Panc1 (cell line): ENCODE results near the gene QKI.

ENCODE experiments used
- POLR2AphosphoS5 ChIP-seq: IDR thresholded peaks from 2 replicates; pipeline ENCODE4 v1.6.1; 2012; ENCODE audit warnings: mild to moderate bottlenecking, low read depth, low read length, moderate library complexity
- SIN3A ChIP-seq: IDR thresholded peaks from 2 replicates; pipeline ENCODE4 v1.6.1; 2012; ENCODE audit warnings: low read depth, mild to moderate bottlenecking, low read length, moderate library complexity, borderline replicate concordance; ENCODE audit not compliant: insufficient read depth
- TCF7L2 ChIP-seq: IDR thresholded peaks from 2 replicates; pipeline ENCODE4 v1.6.1; 2011; ENCODE audit warnings: mild to moderate bottlenecking, low read depth, low read length, inconsistent platforms
- TF ChIP-seq, protein P1 (sequence below): fragments of 450-650 bp; IDR thresholded peaks from 2 replicates; pipeline ENCODE4 v1.5.1; 2017; ENCODE audit warnings: mild to moderate bottlenecking
- TF ChIP-seq, protein P2 (sequence below), 2 experiments: IDR thresholded peaks; 2 replicates each; pipeline ENCODE4 v1.6.1; 2011 to 2012; ENCODE audit warnings: low read depth in 2 of 2, control low read depth in 1 of 2, low read length in 1 of 2, mild to moderate bottlenecking in 1 of 2, moderate library complexity in 1 of 2; ENCODE audit not compliant: insufficient read depth in 1 of 2

GRCh38 chr6:163391985-163392384 lies 22.5 kb upstream of the QKI start:
- TF ChIP-seq, protein P1, sequence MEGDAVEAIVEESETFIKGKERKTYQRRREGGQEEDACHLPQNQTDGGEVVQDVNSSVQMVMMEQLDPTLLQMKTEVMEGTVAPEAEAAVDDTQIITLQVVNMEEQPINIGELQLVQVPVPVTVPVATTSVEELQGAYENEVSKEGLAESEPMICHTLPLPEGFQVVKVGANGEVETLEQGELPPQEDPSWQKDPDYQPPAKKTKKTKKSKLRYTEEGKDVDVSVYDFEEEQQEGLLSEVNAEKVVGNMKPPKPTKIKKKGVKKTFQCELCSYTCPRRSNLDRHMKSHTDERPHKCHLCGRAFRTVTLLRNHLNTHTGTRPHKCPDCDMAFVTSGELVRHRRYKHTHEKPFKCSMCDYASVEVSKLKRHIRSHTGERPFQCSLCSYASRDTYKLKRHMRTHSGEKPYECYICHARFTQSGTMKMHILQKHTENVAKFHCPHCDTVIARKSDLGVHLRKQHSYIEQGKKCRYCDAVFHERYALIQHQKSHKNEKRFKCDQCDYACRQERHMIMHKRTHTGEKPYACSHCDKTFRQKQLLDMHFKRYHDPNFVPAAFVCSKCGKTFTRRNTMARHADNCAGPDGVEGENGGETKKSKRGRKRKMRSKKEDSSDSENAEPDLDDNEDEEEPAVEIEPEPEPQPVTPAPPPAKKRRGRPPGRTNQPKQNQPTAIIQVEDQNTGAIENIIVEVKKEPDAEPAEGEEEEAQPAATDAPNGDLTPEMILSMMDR: no peak
- peak; percentile 52; the same call in 1 of the 2 replicates for TF ChIP-seq TCF7L2
- no peak for TF ChIP-seq SIN3A
- TF ChIP-seq POLR2AphosphoS5: 0 out of 2 replicates have a peak, but pooled peaks have one; percentile 39
- TF ChIP-seq, protein P2, sequence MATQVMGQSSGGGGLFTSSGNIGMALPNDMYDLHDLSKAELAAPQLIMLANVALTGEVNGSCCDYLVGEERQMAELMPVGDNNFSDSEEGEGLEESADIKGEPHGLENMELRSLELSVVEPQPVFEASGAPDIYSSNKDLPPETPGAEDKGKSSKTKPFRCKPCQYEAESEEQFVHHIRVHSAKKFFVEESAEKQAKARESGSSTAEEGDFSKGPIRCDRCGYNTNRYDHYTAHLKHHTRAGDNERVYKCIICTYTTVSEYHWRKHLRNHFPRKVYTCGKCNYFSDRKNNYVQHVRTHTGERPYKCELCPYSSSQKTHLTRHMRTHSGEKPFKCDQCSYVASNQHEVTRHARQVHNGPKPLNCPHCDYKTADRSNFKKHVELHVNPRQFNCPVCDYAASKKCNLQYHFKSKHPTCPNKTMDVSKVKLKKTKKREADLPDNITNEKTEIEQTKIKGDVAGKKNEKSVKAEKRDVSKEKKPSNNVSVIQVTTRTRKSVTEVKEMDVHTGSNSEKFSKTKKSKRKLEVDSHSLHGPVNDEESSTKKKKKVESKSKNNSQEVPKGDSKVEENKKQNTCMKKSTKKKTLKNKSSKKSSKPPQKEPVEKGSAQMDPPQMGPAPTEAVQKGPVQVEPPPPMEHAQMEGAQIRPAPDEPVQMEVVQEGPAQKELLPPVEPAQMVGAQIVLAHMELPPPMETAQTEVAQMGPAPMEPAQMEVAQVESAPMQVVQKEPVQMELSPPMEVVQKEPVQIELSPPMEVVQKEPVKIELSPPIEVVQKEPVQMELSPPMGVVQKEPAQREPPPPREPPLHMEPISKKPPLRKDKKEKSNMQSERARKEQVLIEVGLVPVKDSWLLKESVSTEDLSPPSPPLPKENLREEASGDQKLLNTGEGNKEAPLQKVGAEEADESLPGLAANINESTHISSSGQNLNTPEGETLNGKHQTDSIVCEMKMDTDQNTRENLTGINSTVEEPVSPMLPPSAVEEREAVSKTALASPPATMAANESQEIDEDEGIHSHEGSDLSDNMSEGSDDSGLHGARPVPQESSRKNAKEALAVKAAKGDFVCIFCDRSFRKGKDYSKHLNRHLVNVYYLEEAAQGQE (IDR thresholded peaks at IDR 0.05; ENCODE audit: insufficient read depth in 1 of 2, low read depth in 2 of 2, low read length in 1 of 2): no peak
